ENCODE measurements around the gene SPPL3. TPM values are rescaled to one million over a fixed set of nuclear protein-coding genes. Genes with fewer than 3 reads are reported as not detected.

Gene SPPL3
- total RNA-seq, 1 donor from 2014 or later, result 48.9 TPM

DNA sequence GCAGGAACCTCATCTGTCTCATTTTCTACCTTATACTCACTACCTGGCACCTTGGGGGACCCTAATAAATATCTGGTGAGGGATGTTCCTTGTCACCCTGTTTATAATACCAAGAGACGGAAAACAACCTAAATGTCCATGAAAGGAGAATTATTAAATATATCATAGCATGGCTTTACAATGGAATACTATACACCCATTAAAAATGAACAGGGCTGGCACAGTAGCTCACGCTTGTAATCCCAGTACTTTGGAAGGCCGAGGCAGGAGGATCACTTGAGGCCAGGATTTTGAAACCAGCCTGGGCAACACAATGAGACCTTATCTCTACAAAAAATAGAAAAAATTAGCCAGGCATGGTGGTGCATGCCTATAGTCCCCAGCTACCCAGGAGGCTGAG is 34.3 kb upstream of the SPPL3 start:
- H3K27me3 ChIP-seq, result no peaks in the 10 kb centered on the region
- no peak overlapping the region for H3K4me3 ChIP-seq
- DNase-seq (ENCODE audit: extremely low spot score in 2 of 2), result no peak
- TF ChIP-seq, protein P1, sequence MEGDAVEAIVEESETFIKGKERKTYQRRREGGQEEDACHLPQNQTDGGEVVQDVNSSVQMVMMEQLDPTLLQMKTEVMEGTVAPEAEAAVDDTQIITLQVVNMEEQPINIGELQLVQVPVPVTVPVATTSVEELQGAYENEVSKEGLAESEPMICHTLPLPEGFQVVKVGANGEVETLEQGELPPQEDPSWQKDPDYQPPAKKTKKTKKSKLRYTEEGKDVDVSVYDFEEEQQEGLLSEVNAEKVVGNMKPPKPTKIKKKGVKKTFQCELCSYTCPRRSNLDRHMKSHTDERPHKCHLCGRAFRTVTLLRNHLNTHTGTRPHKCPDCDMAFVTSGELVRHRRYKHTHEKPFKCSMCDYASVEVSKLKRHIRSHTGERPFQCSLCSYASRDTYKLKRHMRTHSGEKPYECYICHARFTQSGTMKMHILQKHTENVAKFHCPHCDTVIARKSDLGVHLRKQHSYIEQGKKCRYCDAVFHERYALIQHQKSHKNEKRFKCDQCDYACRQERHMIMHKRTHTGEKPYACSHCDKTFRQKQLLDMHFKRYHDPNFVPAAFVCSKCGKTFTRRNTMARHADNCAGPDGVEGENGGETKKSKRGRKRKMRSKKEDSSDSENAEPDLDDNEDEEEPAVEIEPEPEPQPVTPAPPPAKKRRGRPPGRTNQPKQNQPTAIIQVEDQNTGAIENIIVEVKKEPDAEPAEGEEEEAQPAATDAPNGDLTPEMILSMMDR (IDR thresholded peaks at IDR 0.05), result no peak
- no peak for TF ChIP-seq POLR2AphosphoS5 (IDR thresholded peaks at IDR 0.05; ENCODE audit: insufficient read depth in 1 of 2, low read depth in 1 of 2)
- no peak for TF ChIP-seq POLR2A (IDR thresholded peaks at IDR 0.05)
- H3K36me3 ChIP-seq, result no peaks in the 10 kb centered on the region
- no peaks in the 10 kb centered on the region for H3K4me1 ChIP-seq
- intact Hi-C loops (cut with DNase I), result no loop called here
- H3K9me3 ChIP-seq, result no peaks in the 10 kb centered on the region
- no peak overlapping the region for H3K27ac ChIP-seq

DNA sequence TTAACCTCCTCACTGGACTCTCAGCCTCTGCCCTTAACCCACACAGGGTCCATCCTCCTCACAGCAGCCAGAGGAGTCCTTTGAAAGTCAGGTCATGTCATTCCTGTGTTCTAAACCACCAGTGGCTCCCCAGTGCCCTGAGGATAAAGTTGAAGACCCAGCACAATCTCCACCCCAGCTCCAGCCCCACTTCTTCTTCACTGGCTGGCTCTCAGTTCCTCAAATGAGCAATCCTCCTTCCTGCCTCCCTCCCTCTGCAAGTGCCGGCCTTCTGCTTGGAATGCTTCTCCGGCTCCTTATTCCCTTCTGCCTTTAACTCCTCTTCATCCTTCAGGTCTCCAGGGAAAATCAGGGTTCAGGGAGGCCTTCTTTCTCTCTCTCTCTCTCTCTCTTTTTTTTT is 32.0 kb upstream of the SPPL3 start:
- no peaks in the 10 kb centered on the region for H3K36me3 ChIP-seq
- no peak overlapping the region for H3K4me3 ChIP-seq
- H3K27me3 ChIP-seq, result no peaks in the 10 kb centered on the region
- no peak for DNase-seq (ENCODE audit: extremely low spot score in 2 of 2)
- intact Hi-C loops (cut with DNase I), result no loop called here
- H3K9me3 ChIP-seq, result no peaks in the 10 kb centered on the region
- TF ChIP-seq POLR2A (IDR thresholded peaks at IDR 0.05) (no peak), POLR2AphosphoS5 (IDR thresholded peaks at IDR 0.05; ENCODE audit: insufficient read depth in 1 of 2, low read depth in 1 of 2) (no peak)
- TF ChIP-seq, protein P1 (IDR thresholded peaks at IDR 0.05), result no peak
- H3K27ac ChIP-seq, result no peak overlapping the region
- no peaks in the 10 kb centered on the region for H3K4me1 ChIP-seq

DNA sequence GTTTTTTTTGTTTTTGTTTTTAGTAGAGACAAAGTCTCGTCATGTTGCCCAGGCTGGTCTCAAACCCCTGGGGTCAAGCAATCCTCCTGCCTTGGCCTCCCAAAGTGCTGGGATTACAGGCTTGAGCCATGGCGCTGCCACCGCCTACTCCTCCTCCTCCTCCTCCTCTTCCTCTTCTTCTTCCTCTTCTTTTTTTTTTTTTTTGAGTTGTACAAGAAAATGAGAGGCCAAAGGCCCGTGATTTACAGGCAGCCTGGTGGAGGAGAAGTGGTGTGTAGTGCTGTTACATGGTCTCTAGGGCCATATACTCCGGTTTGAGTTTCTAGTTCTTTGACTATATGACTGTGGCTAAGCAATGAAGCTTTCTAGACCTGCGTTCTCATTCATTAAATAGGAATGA is 29.6 kb upstream of the SPPL3 start:
- TF ChIP-seq POLR2A (IDR thresholded peaks at IDR 0.05), result no peak
- no peak for TF ChIP-seq POLR2AphosphoS5 (IDR thresholded peaks at IDR 0.05; ENCODE audit: insufficient read depth in 1 of 2, low read depth in 1 of 2)
- TF ChIP-seq, protein P1 (IDR thresholded peaks at IDR 0.05), result no peak
- H3K27me3 ChIP-seq, result no peaks in the 10 kb centered on the region
- H3K4me3 ChIP-seq, result no peak overlapping the region
- H3K4me1 ChIP-seq, result no peaks in the 10 kb centered on the region
- H3K9me3 ChIP-seq, result no peaks in the 10 kb centered on the region
- no peaks in the 10 kb centered on the region for H3K36me3 ChIP-seq
- H3K27ac ChIP-seq, result no peak overlapping the region
- intact Hi-C loops (cut with DNase I), result no loop called here
- DNase-seq (ENCODE audit: extremely low spot score in 2 of 2), result no peak

DNA sequence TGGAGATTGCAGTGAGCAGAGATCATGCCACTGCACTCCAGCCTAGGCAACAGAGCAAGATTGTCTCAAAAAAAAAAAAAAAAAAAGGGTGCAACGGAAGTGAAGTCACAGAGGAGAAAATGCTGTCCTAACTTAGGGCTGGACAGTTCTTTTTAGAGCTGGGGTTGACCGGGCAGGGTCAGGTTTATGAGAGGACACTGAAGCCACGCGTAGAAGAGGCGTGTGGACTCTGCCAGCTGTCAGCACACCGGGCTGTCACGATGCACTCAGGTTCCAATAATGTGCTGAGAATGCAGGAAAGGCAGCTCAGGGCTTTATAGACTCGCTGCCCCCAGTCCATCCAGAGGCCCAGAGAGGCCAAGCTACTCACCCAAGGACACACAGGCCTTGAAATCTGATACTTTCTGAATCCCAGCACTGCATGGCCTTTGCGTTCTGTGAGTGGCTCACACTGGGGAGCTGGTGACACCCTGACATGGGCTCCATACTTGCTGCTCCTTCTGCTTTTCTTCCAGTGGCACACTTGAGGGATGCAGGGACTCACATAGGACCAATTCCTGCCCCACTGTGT is 28.9 kb upstream of the SPPL3 start:
- Histone ChIP-seq H3K27ac (no peak overlapping the region), H3K27me3 (no peaks in the 10 kb centered on the region), H3K4me3 (no peak overlapping the region), H3K9me3 (no peaks in the 10 kb centered on the region), H3K4me1 (no peaks in the 10 kb centered on the region), H3K36me3 (no peaks in the 10 kb centered on the region)
- intact Hi-C loops (cut with DNase I), result no loop called here
- no peak for DNase-seq (ENCODE audit: extremely low spot score in 2 of 2)
- TF ChIP-seq POLR2A (IDR thresholded peaks at IDR 0.05) (no peak), POLR2AphosphoS5 (IDR thresholded peaks at IDR 0.05; ENCODE audit: insufficient read depth in 1 of 2, low read depth in 1 of 2) (no peak)
- TF ChIP-seq, protein P1 (IDR thresholded peaks at IDR 0.05), result no peak

DNA sequence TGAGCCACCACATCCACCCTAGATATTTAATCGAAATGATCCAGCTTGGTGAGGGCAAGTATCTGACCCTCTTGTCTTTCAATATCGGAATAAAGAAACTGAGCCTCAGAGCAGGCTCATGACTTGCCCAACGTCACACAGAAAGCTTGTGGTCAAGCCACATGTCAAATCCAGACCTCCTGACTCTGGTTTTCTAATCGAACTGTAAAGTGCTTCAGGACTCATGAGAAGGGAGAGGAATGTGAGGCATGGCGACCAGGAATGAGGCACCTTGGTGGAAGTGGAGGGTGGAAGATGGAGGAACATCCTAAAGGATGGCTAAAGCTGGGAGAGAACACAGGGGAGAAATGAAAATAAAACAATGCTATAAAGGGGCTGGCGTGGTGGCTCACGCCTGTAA is 27.9 kb upstream of the SPPL3 start:
- Histone ChIP-seq H3K27ac (no peak overlapping the region), H3K36me3 (no peaks in the 10 kb centered on the region), H3K9me3 (no peaks in the 10 kb centered on the region), H3K4me3 (no peak overlapping the region), H3K4me1 (no peaks in the 10 kb centered on the region), H3K27me3 (no peaks in the 10 kb centered on the region)
- intact Hi-C loops (cut with DNase I), result no loop called here
- DNase-seq (ENCODE audit: extremely low spot score in 2 of 2), result no peak
- TF ChIP-seq POLR2A (IDR thresholded peaks at IDR 0.05) (no peak), POLR2AphosphoS5 (IDR thresholded peaks at IDR 0.05; ENCODE audit: insufficient read depth in 1 of 2, low read depth in 1 of 2) (no peak)
- TF ChIP-seq, protein P1 (IDR thresholded peaks at IDR 0.05), result no peak
